GM12892 (cell line): Measurements from ENCODE around the gene DLGAP1.

ENCODE experiments used
- DNase-seq: peaks from one replicate; pipeline ENCODE4 v3.0.0; 2011; ENCODE audit not compliant: insufficient read length
- FAIRE-seq: peaks from 2 replicates; lab custom pipeline; 2011; peaks lifted over from hg19 to GRCh38; lab: Jason Lieb, UNC
- POLR2A ChIP-seq: IDR thresholded peaks from 2 replicates; pipeline ENCODE4 v1.6.1; 2011; ENCODE audit warnings: low read depth, low read length, control low read depth
- POLR2AphosphoS5 ChIP-seq: IDR thresholded peaks from 2 replicates; pipeline ENCODE4 v1.6.1; 2011; ENCODE audit warnings: low read depth, low read length, control low read depth
- TAF1 ChIP-seq: IDR thresholded peaks from 2 replicates; pipeline ENCODE4 v1.6.1; 2011; ENCODE audit warnings: low read depth, mild to moderate bottlenecking, control low read depth, low read length, borderline replicate concordance

DLGAP1 gene

GRCh38 chr18:3914109-3914508 lies 541.0 kb downstream of the DLGAP1 start:
- TF ChIP-seq TAF1 (no peak), POLR2A (no peak), POLR2AphosphoS5 (no peak)
- FAIRE-seq, result no peak
- no peak for DNase-seq

GRCh38 chr18:3912705-3913104 lies 542.4 kb downstream of the DLGAP1 start:
- TF ChIP-seq POLR2AphosphoS5 (no peak), TAF1 (no peak), POLR2A (no peak)
- FAIRE-seq (no peak), DNase-seq (no peak)

GRCh38 chr18:3911413-3911812 lies 543.7 kb downstream of the DLGAP1 start:
- DNase-seq, result no peak
- FAIRE-seq, result no peak
- TF ChIP-seq TAF1 (no peak), POLR2AphosphoS5 (no peak), POLR2A (no peak)

- DNase-seq, result no peak
Measured at GRCh38 chr18:3910512-3910911, 544.6 kb downstream of the DLGAP1 start.

GRCh38 chr18:3907955-3908354 lies 547.2 kb downstream of the DLGAP1 start:
- no peak for DNase-seq
- no peak for FAIRE-seq
- TF ChIP-seq POLR2AphosphoS5, result no peak
- no peak for TF ChIP-seq TAF1
- TF ChIP-seq POLR2A, result no peak

More at GRCh38 chr18:3910512-3910911, 544.6 kb downstream of the DLGAP1 start:
- no peak for FAIRE-seq
- TF ChIP-seq POLR2AphosphoS5, result no peak
- no peak for TF ChIP-seq TAF1
- TF ChIP-seq POLR2A, result no peak

- no peak for DNase-seq
- TF ChIP-seq POLR2A (no peak), TAF1 (no peak), POLR2AphosphoS5 (no peak)
- FAIRE-seq, result no peak
Measured at GRCh38 chr18:3906116-3906750, 548.9 kb downstream of the DLGAP1 start.

- TF ChIP-seq TAF1 (no peak), POLR2A (no peak), POLR2AphosphoS5 (no peak)
- FAIRE-seq (no peak), DNase-seq (no peak)
Measured at GRCh38 chr18:3903337-3903736, 551.8 kb downstream of the DLGAP1 start.

- no peak for DNase-seq
- FAIRE-seq, result no peak
- TF ChIP-seq POLR2A (no peak), POLR2AphosphoS5 (no peak), TAF1 (no peak)
Measured at GRCh38 chr18:3902676-3903075, 552.4 kb downstream of the DLGAP1 start.

- DNase-seq (no peak), FAIRE-seq (no peak)
- TF ChIP-seq TAF1, result no peak
- TF ChIP-seq POLR2AphosphoS5, result no peak
- no peak for TF ChIP-seq POLR2A
Measured at GRCh38 chr18:3901811-3902210, 553.3 kb downstream of the DLGAP1 start.

- no peak for FAIRE-seq
- DNase-seq, result no peak
- TF ChIP-seq TAF1 (no peak), POLR2A (no peak), POLR2AphosphoS5 (no peak)
Measured at GRCh38 chr18:3901042-3901441, 554.1 kb downstream of the DLGAP1 start.

- no peak for DNase-seq
- TF ChIP-seq POLR2A (no peak), TAF1 (no peak), POLR2AphosphoS5 (no peak)
- no peak for FAIRE-seq
Measured at GRCh38 chr18:3900327-3900726, 554.8 kb downstream of the DLGAP1 start.

- DNase-seq (no peak), FAIRE-seq (no peak)
- TF ChIP-seq TAF1, result no peak
- TF ChIP-seq POLR2A, result no peak
- TF ChIP-seq POLR2AphosphoS5, result no peak
Measured at GRCh38 chr18:3898861-3899613, 556.1 kb downstream of the DLGAP1 start.

GRCh38 chr18:3892152-3892551 lies 563.0 kb downstream of the DLGAP1 start:
- DNase-seq, result no peak
- no peak for FAIRE-seq
- TF ChIP-seq TAF1, result no peak
- no peak for TF ChIP-seq POLR2A
- TF ChIP-seq POLR2AphosphoS5, result no peak
